ENCODE data around the gene GAS7. TPM values are rescaled to one million over a fixed set of nuclear protein-coding genes. Genes with fewer than 3 reads are reported as not detected.

Gene GAS7
- total and polyA plus RNA-seq, 9 of the 15 experiments (the other 6 are each of a cell fraction or from before 2014, with no cell fraction given), result 0.11 to 0.33 TPM; not detected in 7

GRCh38 chr17:10192972-10193371 lies 5.4 kb downstream of the GAS7 start:
- POLR2A ChIA-PET, result no interaction called here
- no TSS peak for BruUV-seq (replicated peaks)
- CTCF ChIA-PET (ENCODE audit: low intra/inter-chr PET ratio), result no interaction called here

More at GRCh38 chr17:10192972-10193371, 5.4 kb downstream of the GAS7 start:
- no peaks in the 10 kb centered on the region for H3K9me3 ChIP-seq (replicated peaks; ENCODE audit: control insufficient read depth, insufficient read depth, low read depth, low read length)
- TF ChIP-seq ZNF76 (CRISPR knock-in tag; IDR thresholded peaks at IDR 0.05; ENCODE audit: borderline replicate concordance) (no peak), ZEB2 (IDR thresholded peaks at IDR 0.05) (no peak), ZNF444 (CRISPR knock-in tag; IDR thresholded peaks at IDR 0.05) (no peak), CEBPB (tag; IDR thresholded peaks at IDR 0.05) (no peak), ZNF134 (CRISPR knock-in tag; conservative IDR thresholded peaks at IDR 0.05) (no peak), ZNF175 (CRISPR knock-in tag; IDR thresholded peaks at IDR 0.05; ENCODE audit: low read depth) (no peak), TFAM (CRISPR knock-in tag; conservative IDR thresholded peaks at IDR 0.05) (no peak), ZNF23 (CRISPR knock-in tag; IDR thresholded peaks at IDR 0.05) (no peak), HDAC1 (IDR thresholded peaks at IDR 0.05) (no peak), LEF1 (IDR thresholded peaks at IDR 0.05) (no peak), CBX2 (IDR thresholded peaks at IDR 0.05; ENCODE audit: insufficient read depth, low read length, poor library complexity, severe bottlenecking) (no peak), MYC (IDR thresholded peaks at IDR 0.05; ENCODE audit: low read depth, low read length) (no peak), MYC (CRISPR knock-in tag; IDR thresholded peaks at IDR 0.05; ENCODE audit: borderline replicate concordance, low read depth) (no peak), THRAP3 (IDR thresholded peaks at IDR 0.05; ENCODE audit: borderline replicate concordance) (no peak), KDM1A (IDR thresholded peaks at IDR 0.05) (no peak), EHMT2 (IDR thresholded peaks at IDR 0.05) (no peak), CBFA2T2 (conservative IDR thresholded peaks at IDR 0.05) (no peak), TFAP4 (CRISPR knock-in tag; IDR thresholded peaks at IDR 0.05; ENCODE audit: borderline replicate concordance) (no peak), GTF2E2 (tag; IDR thresholded peaks at IDR 0.05) (no peak), BRD9 (IDR thresholded peaks at IDR 0.05; ENCODE audit: low read depth, partially characterized antibody) (no peak), YBX1 (IDR thresholded peaks at IDR 0.05) (no peak)
- H3K4me3 ChIP-seq, result no peak overlapping the region
- H3K27ac ChIP-seq (ENCODE audit: extremely low read depth, low read depth, low read length), result no peak overlapping the region
- H3K9ac ChIP-seq (ENCODE audit: insufficient read depth in 1 of 2, low read depth in 2 of 2, low read length in 2 of 2), result no peak overlapping the region
- no peaks in the 10 kb centered on the region for H3K79me2 ChIP-seq (ENCODE audit: control insufficient read depth, insufficient read depth, low read length)
- H2AFZ ChIP-seq (ENCODE audit: low read depth, low read length), result no peak overlapping the region
- no peak for DNase-seq (ENCODE audit: extremely low read depth in 1 of 4, low spot score in 3 of 4)
- no peaks in the 10 kb centered on the region for H4K20me1 ChIP-seq (replicated peaks; ENCODE audit: control insufficient read depth, insufficient read depth, low read length)
- in situ Hi-C loops (cut with MboI) (no loop called here), intact Hi-C loops (cut with micrococcal nuclease) (no loop called here)
- no peak for ATAC-seq
- H3K4me1 ChIP-seq (replicated peaks in 1 of 2; ENCODE audit: control insufficient read depth in 2 of 2, insufficient read depth in 2 of 2, low read length in 2 of 2), result no peaks in the 10 kb centered on the region
- no peaks in the 10 kb centered on the region for H3K9me1 ChIP-seq (ENCODE audit: control insufficient read depth, insufficient read depth, low read length)
- FAIRE-seq, result no peak
- H3K4me2 ChIP-seq (ENCODE audit: insufficient read depth, low read length), result no peak overlapping the region
- H3K36me3 ChIP-seq (ENCODE audit: control insufficient read depth, insufficient read depth, low read length), result no peaks in the 10 kb centered on the region
- no peaks in the 10 kb centered on the region for H3K27me3 ChIP-seq (ENCODE audit: control insufficient read depth in 2 of 2, insufficient read depth in 2 of 2, low read length in 2 of 2)
- WGBS (ENCODE audit: insufficient coverage, low coverage, missing lambda C conversion rate), result 0% methylated on average over 2 of the region's 2 CpGs
